Neural cell (in vitro differentiated cells): Measurements from ENCODE around the gene TLCD5. TPM values are rescaled to one million over a fixed set of nuclear protein-coding genes. Genes with fewer than 3 reads are reported as not detected.

ENCODE experiments used
- H2AFZ ChIP-seq: fragments of 200-600, 300-800 bp; sonication (generic), shearing (Covaris generic); 2 replicates; pipeline ENCODE4 v1.6.0; 2014; ENCODE audit warnings: low read depth, mild to moderate bottlenecking, antibody characterized with exemption, low read length, moderate library complexity
- H3F3A ChIP-seq: fragments of 200-600 bp; shearing (Covaris generic); 2 replicates; pipeline ENCODE4 v1.6.1; 2016; ENCODE audit warnings: mild to moderate bottlenecking, moderate library complexity, mixed read lengths, antibody characterized with exemption, low read length; ENCODE audit not compliant: insufficient read depth, poor library complexity, severe bottlenecking
- H3K27ac ChIP-seq: fragments of 200-600, 300-800 bp; sonication (generic), shearing (Covaris generic); 2 replicates; pipeline ENCODE4 v1.5.1; 2014; ENCODE audit warnings: mild to moderate bottlenecking, low read length, moderate library complexity
- H3K27me3 ChIP-seq: fragments of 300-800, 200-600 bp; sonication (generic), shearing (Covaris generic); 2 replicates; pipeline ENCODE4 v1.6.0; 2014; ENCODE audit warnings: mild to moderate bottlenecking, low read depth, low read length, moderate library complexity; ENCODE audit not compliant: insufficient read depth
- H3K36me3 ChIP-seq: fragments of 300-800, 200-600 bp; sonication (generic), shearing (Covaris generic); 2 replicates; pipeline ENCODE4 v1.5.1; 2014; ENCODE audit warnings: mild to moderate bottlenecking, antibody characterized with exemption, low read length, moderate library complexity; ENCODE audit not compliant: insufficient read depth
- H3K4me2 ChIP-seq: fragments of 300-800, 200-600 bp; sonication (generic), shearing (Covaris generic); 2 replicates; pipeline ENCODE4 v1.6.0; 2014; ENCODE audit warnings: mild to moderate bottlenecking, low read length
- H3K4me3 ChIP-seq: fragments of 300-800, 200-600 bp; sonication (generic), shearing (Covaris generic); 2 replicates; pipeline ENCODE4 v1.5.1; 2014; ENCODE audit warnings: mild to moderate bottlenecking, low read length, moderate library complexity
- H3K79me2 ChIP-seq: fragments of 200-600 bp; shearing (Covaris generic); replicated peaks from 2 replicates; pipeline ENCODE4 v1.6.0; 2014; ENCODE audit warnings: mild to moderate bottlenecking, low read length, moderate library complexity; ENCODE audit not compliant: insufficient read depth
- H3K9ac ChIP-seq: fragments of 300-800, 200-600 bp; sonication (generic), shearing (Covaris generic); 2 replicates; pipeline ENCODE4 v1.6.1; 2016; ENCODE audit warnings: mild to moderate bottlenecking, low read length, mixed read lengths
- H3K9me2 ChIP-seq: fragments of 200-600 bp; shearing (Covaris generic); 2 replicates; pipeline ENCODE4 v1.6.1; 2016; ENCODE audit warnings: mild to moderate bottlenecking, low read length, mixed read lengths; ENCODE audit not compliant: insufficient read depth
- H3K9me3 ChIP-seq: fragments of 200-600, 300-800 bp; sonication (generic), shearing (Covaris generic); 2 replicates; pipeline ENCODE4 v1.6.1; 2016; ENCODE audit warnings: mild to moderate bottlenecking, mixed run types, low read length, moderate library complexity, mixed read lengths
- H4K20me1 ChIP-seq: fragments of 200-600 bp; shearing (Covaris generic); 2 replicates; pipeline ENCODE4 v1.6.1; 2016; ENCODE audit warnings: mild to moderate bottlenecking, mixed run types; ENCODE audit not compliant: insufficient read depth
- CTCF ChIP-seq: fragments of 450-650 bp; IDR thresholded peaks from 2 replicates; pipeline ENCODE4 v1.5.1; 2014; ENCODE audit warnings: antibody characterized with exemption, mild to moderate bottlenecking, moderate library complexity; ENCODE audit not compliant: poor library complexity, severe bottlenecking
- EP300 ChIP-seq: fragments of 450-650 bp; conservative IDR thresholded peaks from 2 replicates; pipeline ENCODE4 v1.6.1; 2014; ENCODE audit warnings: antibody characterized with exemption, mild to moderate bottlenecking, moderate library complexity; ENCODE audit not compliant: poor library complexity, severe bottlenecking
- EZH2 ChIP-seq: fragments of 200-600, 300-800 bp; shearing (Covaris generic), sonication (generic); IDR thresholded peaks from 2 replicates; pipeline ENCODE4 v1.6.1; 2014; ENCODE audit warnings: antibody characterized with exemption, low read length, borderline replicate concordance, mild to moderate bottlenecking; ENCODE audit not compliant: insufficient read depth, poor library complexity, severe bottlenecking
- MXI1 ChIP-seq: fragments of 450-650 bp; conservative IDR thresholded peaks from 2 replicates; pipeline ENCODE4 v1.6.1; 2014; ENCODE audit warnings: antibody characterized with exemption, mild to moderate bottlenecking; ENCODE audit not compliant: poor library complexity, severe bottlenecking
- POLR2AphosphoS5 ChIP-seq: IDR thresholded peaks from 2 replicates; pipeline ENCODE4 v1.6.1; 2012
- RAD21 ChIP-seq: fragments of 450-650 bp; conservative IDR thresholded peaks from 2 replicates; pipeline ENCODE4 v1.6.1; 2014; ENCODE audit warnings: antibody characterized with exemption, mild to moderate bottlenecking, moderate library complexity
- REST ChIP-seq: IDR thresholded peaks from 2 replicates; pipeline ENCODE4 v1.6.1; 2012; ENCODE audit warnings: borderline replicate concordance
- SMC3 ChIP-seq: fragments of 450-650 bp; conservative IDR thresholded peaks from 2 replicates; pipeline ENCODE4 v1.6.1; 2014; ENCODE audit warnings: antibody characterized with exemption, mild to moderate bottlenecking, moderate library complexity; ENCODE audit not compliant: poor library complexity
- TAF1 ChIP-seq: IDR thresholded peaks from 2 replicates; pipeline ENCODE4 v1.6.1; 2012; ENCODE audit warnings: low read depth
- polyA plus RNA-seq: library from polyadenylated mRNA; depleted of rRNA; stranded (reverse); fragments of >200 nt; gene quantifications from 2 replicates; pipeline ENCODE4 v1.2.3, GENCODE V29; 2014

TLCD5 gene
- polyA plus RNA-seq, 1 donor from 2014 or later = 31.1 TPM

GRCh38 chr11:120338107-120338933 is 13.2 kb downstream of the TLCD5 start:
- Histone ChIP-seq H3K9me3 (no peaks in the 10 kb centered on the region), H3K36me3 (no peaks in the 10 kb centered on the region), H3K9ac (peak overlapping the region; percentile 77), H3K79me2 (peaks cover 59% of the 10 kb centered on the region), H4K20me1 (no peaks in the 10 kb centered on the region), H3K4me3 (peak overlapping the region; percentile 84), H3K9me2 (no peaks in the 10 kb centered on the region), H3K27ac (no peak overlapping the region), H3F3A (no peaks in the 10 kb centered on the region), H3K27me3 (no peaks in the 10 kb centered on the region), H3K4me2 (peak overlapping the region; percentile 79), H2AFZ (no peak overlapping the region)
- TF ChIP-seq SMC3 (no peak), RAD21 (no peak), MXI1 (no peak), EP300 (no peak), TAF1 (no peak), REST (no peak), POLR2AphosphoS5 (no peak), EZH2 (no peak), CTCF (no peak)

GRCh38 chr11:120339394-120339890 is 14.3 kb downstream of the TLCD5 start:
- H3K27me3 ChIP-seq = no peaks in the 10 kb centered on the region
- no peak overlapping the region for H3K27ac ChIP-seq
- H3K4me3 ChIP-seq = peak overlapping the region; percentile 84
- peak overlapping the region; percentile 18 for H3K9ac ChIP-seq
- H3K36me3 ChIP-seq = no peaks in the 10 kb centered on the region
- H2AFZ ChIP-seq = no peak overlapping the region
- peak overlapping the region; percentile 79 for H3K4me2 ChIP-seq
- H3F3A ChIP-seq = no peaks in the 10 kb centered on the region
- H4K20me1 ChIP-seq = no peaks in the 10 kb centered on the region
- H3K79me2 ChIP-seq = peaks cover 70% of the 10 kb centered on the region
- no peaks in the 10 kb centered on the region for H3K9me2 ChIP-seq
- TF ChIP-seq MXI1 (no peak), EZH2 (no peak), REST (no peak), TAF1 (no peak), CTCF (no peak), RAD21 (no peak), POLR2AphosphoS5 (no peak), EP300 (no peak), SMC3 (no peak)
- H3K9me3 ChIP-seq = no peaks in the 10 kb centered on the region
